ENCODE measurements around the gene DCDC2C. TPM values are rescaled to one million over a fixed set of nuclear protein-coding genes. Genes with fewer than 3 reads are reported as not detected.

The DCDC2C gene
- total RNA-seq, 1 experiment from 2014 or later: not detected

- H3K4me1 Mint-ChIP-seq (ENCODE audit: insufficient read depth, unreplicated experiment): peaks cover 5% of the 10 kb centered on the region
- no peak for DNase-seq (ENCODE audit: unreplicated experiment)
- H3K27ac Mint-ChIP-seq (ENCODE audit: low read depth, unreplicated experiment): no peak overlapping the region
- CTCF ChIA-PET: no interaction called here
- intact Hi-C loops (cut with micrococcal nuclease): no loop called here
- H3K9me3 Mint-ChIP-seq (ENCODE audit: unreplicated experiment): no peaks in the 10 kb centered on the region
- H3K4me3 Mint-ChIP-seq (ENCODE audit: unreplicated experiment): no peak overlapping the region
- peaks cover 11% of the 10 kb centered on the region for H3K27me3 Mint-ChIP-seq (ENCODE audit: insufficient read depth, unreplicated experiment)
- no peaks in the 10 kb centered on the region for H3K36me3 Mint-ChIP-seq (ENCODE audit: insufficient read depth, unreplicated experiment)
- POLR2A ChIA-PET: no interaction called here
- BruUV-seq (replicated peaks): no TSS peak
- TF ChIP-seq, protein P1, sequence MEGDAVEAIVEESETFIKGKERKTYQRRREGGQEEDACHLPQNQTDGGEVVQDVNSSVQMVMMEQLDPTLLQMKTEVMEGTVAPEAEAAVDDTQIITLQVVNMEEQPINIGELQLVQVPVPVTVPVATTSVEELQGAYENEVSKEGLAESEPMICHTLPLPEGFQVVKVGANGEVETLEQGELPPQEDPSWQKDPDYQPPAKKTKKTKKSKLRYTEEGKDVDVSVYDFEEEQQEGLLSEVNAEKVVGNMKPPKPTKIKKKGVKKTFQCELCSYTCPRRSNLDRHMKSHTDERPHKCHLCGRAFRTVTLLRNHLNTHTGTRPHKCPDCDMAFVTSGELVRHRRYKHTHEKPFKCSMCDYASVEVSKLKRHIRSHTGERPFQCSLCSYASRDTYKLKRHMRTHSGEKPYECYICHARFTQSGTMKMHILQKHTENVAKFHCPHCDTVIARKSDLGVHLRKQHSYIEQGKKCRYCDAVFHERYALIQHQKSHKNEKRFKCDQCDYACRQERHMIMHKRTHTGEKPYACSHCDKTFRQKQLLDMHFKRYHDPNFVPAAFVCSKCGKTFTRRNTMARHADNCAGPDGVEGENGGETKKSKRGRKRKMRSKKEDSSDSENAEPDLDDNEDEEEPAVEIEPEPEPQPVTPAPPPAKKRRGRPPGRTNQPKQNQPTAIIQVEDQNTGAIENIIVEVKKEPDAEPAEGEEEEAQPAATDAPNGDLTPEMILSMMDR (IDR thresholded peaks at IDR 0.05; ENCODE audit: unreplicated experiment): no peak
These were observed 137.3 kb downstream of the DCDC2C start for GRCh38 chr2:3840611-3841155.

- H3K27me3 Mint-ChIP-seq (ENCODE audit: insufficient read depth, unreplicated experiment): no peaks in the 10 kb centered on the region
- H3K36me3 Mint-ChIP-seq (ENCODE audit: insufficient read depth, unreplicated experiment): no peaks in the 10 kb centered on the region
- H3K27ac Mint-ChIP-seq (ENCODE audit: low read depth, unreplicated experiment): no peak overlapping the region
- H3K4me3 Mint-ChIP-seq (ENCODE audit: unreplicated experiment): no peak overlapping the region
- ChIA-PET POLR2A (no interaction called here), CTCF (no interaction called here)
- no TSS peak for BruUV-seq (replicated peaks)
- no peak for DNase-seq (ENCODE audit: unreplicated experiment)
- no peaks in the 10 kb centered on the region for H3K4me1 Mint-ChIP-seq (ENCODE audit: insufficient read depth, unreplicated experiment)
- intact Hi-C loops (cut with micrococcal nuclease): no loop called here
- peaks cover 16% of the 10 kb centered on the region for H3K9me3 Mint-ChIP-seq (ENCODE audit: unreplicated experiment)
- TF ChIP-seq, protein P1 (IDR thresholded peaks at IDR 0.05; ENCODE audit: unreplicated experiment): no peak
These were observed 144.2 kb downstream of the DCDC2C start for GRCh38 chr2:3847397-3848052.

DNA sequence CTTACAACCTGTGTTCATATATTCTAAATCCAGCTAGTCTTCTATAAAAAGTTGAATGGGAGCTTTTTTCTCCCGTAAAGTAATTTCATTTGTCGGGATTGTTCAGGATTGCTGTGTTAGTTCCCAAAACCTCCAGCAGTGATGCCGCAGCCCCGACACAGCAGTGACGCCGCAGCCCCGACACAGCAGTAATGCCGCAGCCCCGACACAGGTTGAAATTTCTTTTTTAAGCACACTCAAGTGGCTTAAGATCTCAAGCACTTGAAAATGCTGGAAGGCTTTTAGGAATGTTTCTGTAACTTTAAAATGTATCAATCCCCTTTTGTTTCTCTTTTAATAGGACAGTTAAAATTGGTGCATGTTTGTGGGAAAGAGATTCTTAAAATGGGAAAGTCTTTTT lies 145.4 kb downstream of the DCDC2C start:
- BruUV-seq (replicated peaks): no TSS peak
- Mint-ChIP-seq H3K9me3 (ENCODE audit: unreplicated experiment) (peaks cover 24% of the 10 kb centered on the region), H3K27ac (ENCODE audit: low read depth, unreplicated experiment) (no peak overlapping the region), H3K27me3 (ENCODE audit: insufficient read depth, unreplicated experiment) (no peaks in the 10 kb centered on the region), H3K4me3 (ENCODE audit: unreplicated experiment) (no peak overlapping the region), H3K4me1 (ENCODE audit: insufficient read depth, unreplicated experiment) (no peaks in the 10 kb centered on the region), H3K36me3 (ENCODE audit: insufficient read depth, unreplicated experiment) (no peaks in the 10 kb centered on the region)
- POLR2A ChIA-PET: no interaction called here
- DNase-seq (ENCODE audit: unreplicated experiment): no peak
- intact Hi-C loops (cut with micrococcal nuclease): no loop called here
- CTCF ChIA-PET: no interaction called here
- TF ChIP-seq, protein P1 (IDR thresholded peaks at IDR 0.05; ENCODE audit: unreplicated experiment): no peak

DNA sequence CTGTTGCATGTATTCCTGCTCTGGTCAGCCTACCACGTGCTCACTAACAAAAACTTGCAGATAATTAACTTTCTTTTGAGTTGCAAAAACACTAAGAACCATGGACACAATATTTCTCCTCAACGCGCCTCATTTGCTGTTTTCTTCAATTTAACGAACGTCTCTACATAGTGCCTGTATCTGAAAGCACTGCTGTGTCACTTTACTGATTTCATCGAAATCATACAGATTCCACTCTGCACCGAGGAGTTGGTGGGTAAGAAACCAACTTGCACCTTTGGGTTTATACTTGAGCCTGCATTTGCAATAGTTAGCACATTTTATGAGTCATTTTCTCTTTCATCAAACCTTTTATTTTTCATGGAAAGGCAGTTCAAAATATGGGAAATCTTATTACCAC lies 145.8 kb downstream of the DCDC2C start:
- peaks cover 26% of the 10 kb centered on the region for H3K9me3 Mint-ChIP-seq (ENCODE audit: unreplicated experiment)
- no peaks in the 10 kb centered on the region for H3K4me1 Mint-ChIP-seq (ENCODE audit: insufficient read depth, unreplicated experiment)
- no TSS peak for BruUV-seq (replicated peaks)
- ChIA-PET POLR2A (no interaction called here), CTCF (no interaction called here)
- no peaks in the 10 kb centered on the region for H3K36me3 Mint-ChIP-seq (ENCODE audit: insufficient read depth, unreplicated experiment)
- TF ChIP-seq, protein P1 (IDR thresholded peaks at IDR 0.05; ENCODE audit: unreplicated experiment): no peak
- no peak overlapping the region for H3K4me3 Mint-ChIP-seq (ENCODE audit: unreplicated experiment)
- DNase-seq (ENCODE audit: unreplicated experiment): no peak
- intact Hi-C loops (cut with micrococcal nuclease): no loop called here
- no peaks in the 10 kb centered on the region for H3K27me3 Mint-ChIP-seq (ENCODE audit: insufficient read depth, unreplicated experiment)
- H3K27ac Mint-ChIP-seq (ENCODE audit: low read depth, unreplicated experiment): no peak overlapping the region

Data from MCF 10A (cell line).